Effector memory CD8-positive, alpha-beta T cell (primary cell): ENCODE data around the gene PSTPIP1.
A peak's percentile ranks its signal among the peaks of the same experiment; 100 is the strongest.

ENCODE experiments used
- ATAC-seq: fragments of 150-1000 bp; cut with Tn5 transposase; replicated peaks from 2 replicates; pipeline ENCODE4 v1.10.0; 2021; ENCODE audit warnings: mild to moderate bottlenecking, moderate library complexity
- DNase-seq, 3 experiments: peaks; one replicate each; pipeline ENCODE4 v3.0.0; 2021
- H3K27ac Mint-ChIP-seq, 2 donors: one replicate each; pipeline ENCODE4 v1.8.0; 2022; ENCODE audit warnings: mild to moderate bottlenecking in 2 of 2, mixed read lengths in 2 of 2, moderate library complexity in 2 of 2
- H3K27me3 Mint-ChIP-seq, 2 donors: one replicate each; pipeline ENCODE4 v1.8.0; 2022; ENCODE audit warnings: mixed read lengths in 2 of 2
- H3K36me3 Mint-ChIP-seq: one replicate; pipeline ENCODE4 v1.8.0; 2022; ENCODE audit warnings: mild to moderate bottlenecking, moderate library complexity, mixed read lengths; ENCODE audit not compliant: insufficient read depth
- H3K4me1 Mint-ChIP-seq, 2 donors: one replicate each; pipeline ENCODE4 v1.8.0; 2022; ENCODE audit warnings: low read depth in 2 of 2, mixed read lengths in 2 of 2
- H3K4me3 Mint-ChIP-seq, 2 donors: one replicate each; pipeline ENCODE4 v1.8.0; 2022; ENCODE audit warnings: mild to moderate bottlenecking in 2 of 2, mixed read lengths in 2 of 2, moderate library complexity in 2 of 2
- H3K9me3 Mint-ChIP-seq, 2 donors: one replicate each; pipeline ENCODE4 v1.8.0; 2022; ENCODE audit warnings: mixed read lengths in 2 of 2

PSTPIP1 gene

GRCh38 chr15:77037388-77038209, 42.7 kb downstream of the PSTPIP1 start:
- H3K9me3 Mint-ChIP-seq: peaks cover 0 to 2% of the 10 kb centered on the region in 2 donors
- peaks cover 39% of the 10 kb centered on the region for H3K36me3 Mint-ChIP-seq
- no peak for ATAC-seq
- H3K27me3 Mint-ChIP-seq: no peaks in the 10 kb centered on the region
- H3K27ac Mint-ChIP-seq: peak overlapping the region; percentile 92 to 95
- peak overlapping the region; percentile 41 to 46 for H3K4me3 Mint-ChIP-seq
- no peak for DNase-seq
- peaks cover 11 to 20% of the 10 kb centered on the region in 2 donors for H3K4me1 Mint-ChIP-seq

- Mint-ChIP-seq H3K4me3 (no peak overlapping the region), H3K36me3 (peaks cover 40% of the 10 kb centered on the region), H3K9me3 (peaks cover 0 to 2% of the 10 kb centered on the region in 2 donors), H3K4me1 (peaks cover 18 to 27% of the 10 kb centered on the region in 2 donors), H3K27ac (peak overlapping the region; percentile 92 to 95), H3K27me3 (no peaks in the 10 kb centered on the region)
- ATAC-seq (no peak), DNase-seq (no peak)
Measured at GRCh38 chr15:77038312-77039216, 43.6 kb downstream of the PSTPIP1 start.

GRCh38 chr15:77039217-77039533, 44.2 kb downstream of the PSTPIP1 start:
- Mint-ChIP-seq H3K27ac (no peak overlapping the region), H3K4me1 (peaks cover 19 to 26% of the 10 kb centered on the region in 2 donors), H3K36me3 (peaks cover 39% of the 10 kb centered on the region), H3K27me3 (no peaks in the 10 kb centered on the region), H3K4me3 (no peak overlapping the region), H3K9me3 (peaks cover 0 to 2% of the 10 kb centered on the region in 2 donors)
- ATAC-seq (no peak), DNase-seq (no peak)

GRCh38 chr15:77039848-77040247, 44.9 kb downstream of the PSTPIP1 start:
- Mint-ChIP-seq H3K9me3 (peaks cover 0 to 2% of the 10 kb centered on the region in 2 donors), H3K4me3 (no peak overlapping the region), H3K27ac (no peak overlapping the region), H3K27me3 (no peaks in the 10 kb centered on the region), H3K36me3 (peaks cover 36% of the 10 kb centered on the region), H3K4me1 (peaks cover 13 to 22% of the 10 kb centered on the region in 2 donors)
- DNase-seq (no peak), ATAC-seq (no peak)

- H3K27ac Mint-ChIP-seq: peak overlapping the region; percentile 55 to 76
- DNase-seq (no peak), ATAC-seq (peak; percentile 73)
- H3K4me1 Mint-ChIP-seq: peaks cover 21 to 24% of the 10 kb centered on the region in 2 donors
- H3K9me3 Mint-ChIP-seq: peaks cover 0 to 2% of the 10 kb centered on the region in 2 donors
- H3K36me3 Mint-ChIP-seq: peaks cover 33% of the 10 kb centered on the region
- H3K4me3 Mint-ChIP-seq: no peak overlapping the region
- H3K27me3 Mint-ChIP-seq: no peaks in the 10 kb centered on the region
Measured at GRCh38 chr15:77040673-77041072, 45.7 kb downstream of the PSTPIP1 start.

GRCh38 chr15:77042245-77042919, 47.5 kb downstream of the PSTPIP1 start:
- no peaks in the 10 kb centered on the region for H3K27me3 Mint-ChIP-seq
- H3K27ac Mint-ChIP-seq: peak overlapping the region in 1 of 2 donors; percentile 87
- DNase-seq: no peak

DNA sequence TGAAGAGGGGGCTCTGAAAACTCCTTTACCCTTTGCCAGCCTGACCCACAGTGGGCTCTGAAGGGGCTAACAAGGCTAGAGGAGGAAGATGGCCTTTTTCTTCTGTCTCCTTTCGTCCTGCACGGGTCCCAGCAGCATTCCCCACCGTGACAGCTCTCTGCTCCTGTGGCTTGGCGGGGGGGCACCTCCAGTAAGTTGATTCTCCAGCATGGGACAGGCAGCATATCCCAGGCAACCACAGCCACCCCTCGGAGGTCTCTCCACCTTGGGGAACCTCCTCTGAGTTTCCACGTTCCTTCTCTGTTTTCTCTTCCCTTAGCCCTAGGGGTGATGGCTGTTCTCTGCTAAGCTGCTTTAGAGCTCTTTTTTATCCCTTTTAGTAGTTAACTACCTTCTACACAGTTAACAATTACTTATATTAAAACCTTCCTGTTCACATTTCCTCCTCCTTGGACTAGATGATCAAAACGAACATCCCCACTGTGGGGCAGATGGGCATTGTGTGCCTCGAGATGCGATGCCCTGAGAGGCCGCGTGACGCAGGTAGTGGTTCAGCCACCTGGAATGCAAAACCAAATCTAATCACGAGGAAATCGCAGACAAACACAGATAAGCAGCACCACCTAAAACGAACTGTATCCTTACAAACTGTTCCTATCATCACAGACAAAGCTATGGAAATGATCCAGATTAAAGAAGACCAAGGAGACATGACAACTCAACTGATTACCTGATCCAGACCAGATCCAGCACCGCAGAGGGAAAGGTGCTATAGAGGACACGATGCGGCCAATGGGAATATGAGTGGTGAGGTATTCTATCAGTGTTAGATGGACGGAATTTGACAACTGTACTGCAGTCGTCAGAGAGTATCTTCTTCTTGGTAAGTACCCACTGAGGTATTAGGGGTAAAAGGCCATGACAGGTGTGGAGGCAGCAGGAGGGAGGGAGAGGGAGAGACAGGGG, 48.3 kb downstream of the PSTPIP1 start:
- DNase-seq: no peak
- H3K4me1 Mint-ChIP-seq: peaks cover 13 to 21% of the 10 kb centered on the region in 2 donors
- H3K9me3 Mint-ChIP-seq: no peaks in the 10 kb centered on the region
- peak overlapping the region; percentile 81 to 87 for H3K27ac Mint-ChIP-seq
- peaks cover 22% of the 10 kb centered on the region for H3K36me3 Mint-ChIP-seq
- no peak overlapping the region for H3K4me3 Mint-ChIP-seq
- no peaks in the 10 kb centered on the region for H3K27me3 Mint-ChIP-seq
- ATAC-seq: no peak

More at GRCh38 chr15:77042245-77042919, 47.5 kb downstream of the PSTPIP1 start:
- no peak overlapping the region for H3K4me3 Mint-ChIP-seq
- peaks cover 22% of the 10 kb centered on the region for H3K36me3 Mint-ChIP-seq
- H3K4me1 Mint-ChIP-seq: peaks cover 16 to 21% of the 10 kb centered on the region in 2 donors
- no peak for ATAC-seq
- peaks cover 0 to 2% of the 10 kb centered on the region in 2 donors for H3K9me3 Mint-ChIP-seq

DNA sequence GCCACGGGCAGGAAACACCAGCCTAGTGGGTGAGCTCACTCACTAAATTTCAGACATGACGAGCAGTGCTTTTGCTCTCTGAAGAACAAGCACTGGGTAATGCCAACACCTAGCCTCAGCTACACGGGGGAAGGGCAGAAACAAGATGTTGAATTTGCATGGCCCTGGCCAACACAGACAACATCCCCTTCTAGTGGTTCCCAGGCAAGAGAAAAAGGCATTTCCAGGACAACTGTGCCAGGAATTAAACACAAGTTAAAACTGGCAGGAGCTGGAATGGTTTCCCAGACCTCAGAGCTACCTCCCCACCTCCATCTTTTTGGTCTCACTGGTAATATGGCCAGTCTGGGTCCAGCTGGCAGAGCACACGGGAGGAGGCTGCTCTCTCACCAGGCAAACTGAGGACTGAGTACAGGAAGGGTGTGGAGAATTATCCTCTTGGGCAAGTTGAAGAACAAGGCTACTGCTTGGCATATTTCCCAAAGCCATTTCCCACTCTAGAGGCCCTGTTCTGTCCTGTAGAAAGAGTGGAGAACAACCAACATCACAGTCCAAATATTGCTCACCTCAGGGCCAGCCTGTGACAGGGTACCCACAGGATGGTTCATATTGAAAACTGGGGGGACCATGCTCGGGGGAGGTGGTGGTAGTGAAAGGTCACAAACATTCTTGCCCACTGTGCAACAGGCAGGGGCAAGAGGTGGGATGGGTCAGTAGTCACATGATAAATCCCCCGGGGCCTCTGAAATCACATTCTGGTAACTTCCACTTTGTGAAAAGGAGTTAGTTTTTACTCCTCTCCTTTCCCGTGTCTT, 49.5 kb downstream of the PSTPIP1 start:
- Mint-ChIP-seq H3K27ac (peak overlapping the region in 1 of 2 donors; percentile 30), H3K27me3 (no peaks in the 10 kb centered on the region), H3K9me3 (no peaks in the 10 kb centered on the region), H3K4me1 (peaks cover 13 to 24% of the 10 kb centered on the region in 2 donors), H3K4me3 (no peak overlapping the region), H3K36me3 (peaks cover 22% of the 10 kb centered on the region)
- ATAC-seq (no peak), DNase-seq (no peak)

DNA sequence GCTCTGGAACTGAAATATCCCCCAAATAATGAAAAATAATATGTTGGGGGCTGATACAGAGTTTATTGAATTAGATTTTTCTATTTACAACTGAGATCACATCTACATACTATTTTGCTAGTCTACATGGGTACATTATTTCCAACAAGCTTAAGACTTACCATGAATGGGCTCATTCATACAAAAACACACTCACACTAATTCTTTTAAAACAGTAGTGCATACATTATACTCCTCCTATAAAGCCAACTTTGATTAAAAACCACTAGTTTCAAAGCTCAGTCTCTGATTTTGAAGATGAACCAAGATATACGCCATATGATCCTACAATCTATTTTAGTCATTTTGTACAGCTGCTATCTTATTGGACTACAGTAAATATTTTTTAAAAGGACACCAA, 51.1 kb downstream of the PSTPIP1 start:
- ATAC-seq: no peak
- Mint-ChIP-seq H3K4me1 (peaks cover 13 to 28% of the 10 kb centered on the region in 2 donors), H3K36me3 (peaks cover 16% of the 10 kb centered on the region), H3K27ac (peak overlapping the region in 1 of 2 donors; percentile 30), H3K9me3 (no peaks in the 10 kb centered on the region), H3K4me3 (no peak overlapping the region), H3K27me3 (no peaks in the 10 kb centered on the region)
- DNase-seq: no peak

GRCh38 chr15:77046704-77047412, 51.9 kb downstream of the PSTPIP1 start:
- Mint-ChIP-seq H3K9me3 (no peaks in the 10 kb centered on the region), H3K4me3 (no peak overlapping the region), H3K4me1 (peaks cover 11 to 23% of the 10 kb centered on the region in 2 donors), H3K36me3 (peaks cover 19% of the 10 kb centered on the region), H3K27me3 (no peaks in the 10 kb centered on the region), H3K27ac (no peak overlapping the region)
- ATAC-seq: no peak
- no peak for DNase-seq

- Mint-ChIP-seq H3K36me3 (peaks cover 18% of the 10 kb centered on the region), H3K4me3 (no peak overlapping the region), H3K9me3 (no peaks in the 10 kb centered on the region), H3K4me1 (peaks cover 6 to 19% of the 10 kb centered on the region in 2 donors), H3K27ac (peak overlapping the region in 1 of 2 donors; percentile 80), H3K27me3 (no peaks in the 10 kb centered on the region)
- DNase-seq: no peak
- ATAC-seq: no peak
Measured at GRCh38 chr15:77048135-77048876, 53.4 kb downstream of the PSTPIP1 start.
